ENCODE measurements around the gene ABCA2.

DNA sequence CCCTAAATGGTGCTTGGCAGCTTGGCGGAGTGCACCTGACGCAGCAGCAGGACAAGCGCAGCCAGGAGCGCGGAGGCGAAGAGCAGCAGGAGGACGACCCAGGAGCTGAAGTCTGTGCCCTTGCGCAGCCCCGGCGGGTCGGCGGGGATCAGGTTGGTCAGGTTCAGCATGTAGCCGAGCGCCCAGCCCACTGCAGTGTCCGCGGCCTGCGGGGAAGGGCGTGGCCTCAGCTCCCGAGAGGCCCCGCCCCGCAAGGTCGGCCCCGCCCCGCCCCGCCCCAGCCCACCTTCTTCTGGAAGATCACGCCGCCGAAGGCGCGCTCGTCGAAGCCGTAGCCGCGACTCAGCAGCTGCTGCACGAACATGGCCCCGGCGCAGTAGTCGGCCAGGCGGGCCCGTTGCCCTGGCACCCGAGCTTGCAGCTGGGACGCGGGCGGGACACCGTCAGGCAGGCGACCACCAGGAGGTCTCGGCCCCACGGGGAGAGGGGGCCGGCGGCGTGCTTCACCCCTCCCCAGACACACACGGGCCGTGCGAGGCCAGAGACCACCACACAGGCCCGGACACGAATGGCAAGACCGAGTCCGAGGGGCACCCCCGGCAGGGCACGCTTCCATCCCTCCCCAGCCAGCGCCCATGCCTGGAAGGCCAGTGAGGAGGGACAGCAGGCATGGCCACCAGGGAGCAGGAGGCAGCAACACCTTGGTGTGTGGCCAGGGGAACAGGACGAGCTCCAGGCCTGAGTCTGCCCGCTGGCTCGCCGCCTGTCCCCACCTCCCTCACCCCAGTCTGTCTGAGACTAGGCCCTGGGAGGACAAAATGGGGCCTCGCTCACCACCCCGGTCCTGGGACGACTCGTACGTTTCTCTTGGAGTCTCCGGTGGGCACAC is 20.9 kb upstream of the ABCA2 start:
- TF ChIP-seq, protein P1, sequence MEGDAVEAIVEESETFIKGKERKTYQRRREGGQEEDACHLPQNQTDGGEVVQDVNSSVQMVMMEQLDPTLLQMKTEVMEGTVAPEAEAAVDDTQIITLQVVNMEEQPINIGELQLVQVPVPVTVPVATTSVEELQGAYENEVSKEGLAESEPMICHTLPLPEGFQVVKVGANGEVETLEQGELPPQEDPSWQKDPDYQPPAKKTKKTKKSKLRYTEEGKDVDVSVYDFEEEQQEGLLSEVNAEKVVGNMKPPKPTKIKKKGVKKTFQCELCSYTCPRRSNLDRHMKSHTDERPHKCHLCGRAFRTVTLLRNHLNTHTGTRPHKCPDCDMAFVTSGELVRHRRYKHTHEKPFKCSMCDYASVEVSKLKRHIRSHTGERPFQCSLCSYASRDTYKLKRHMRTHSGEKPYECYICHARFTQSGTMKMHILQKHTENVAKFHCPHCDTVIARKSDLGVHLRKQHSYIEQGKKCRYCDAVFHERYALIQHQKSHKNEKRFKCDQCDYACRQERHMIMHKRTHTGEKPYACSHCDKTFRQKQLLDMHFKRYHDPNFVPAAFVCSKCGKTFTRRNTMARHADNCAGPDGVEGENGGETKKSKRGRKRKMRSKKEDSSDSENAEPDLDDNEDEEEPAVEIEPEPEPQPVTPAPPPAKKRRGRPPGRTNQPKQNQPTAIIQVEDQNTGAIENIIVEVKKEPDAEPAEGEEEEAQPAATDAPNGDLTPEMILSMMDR (IDR thresholded peaks at IDR 0.05) = no peak
- TF ChIP-seq EZH2 (IDR thresholded peaks at IDR 0.05) = no peak
